ENCODE data around the gene NOS3.
"Not testable (repeated sequence)": the region's sequence is repeated elsewhere in the genome, so short reads cannot be mapped to it uniquely, and the experiment has no call there.

The NOS3 gene

GRCh38 chr7:151013733-151014497, 23.1 kb downstream of the NOS3 start:
- peak in 52 of 56 donors; percentile 7 to 89 (median 56) for DNase-seq

GRCh38 chr7:151014950-151015349, 24.1 kb downstream of the NOS3 start:
- no peak for DNase-seq

- DNase-seq = no peak
Observed at GRCh38 chr7:151015967-151016366, 25.1 kb downstream of the NOS3 start.

GRCh38 chr7:151016505-151016904, 25.7 kb downstream of the NOS3 start:
- no peak for DNase-seq

GRCh38 chr7:151016942-151017341, 26.1 kb downstream of the NOS3 start:
- no peak for DNase-seq

- no peak for DNase-seq
Observed at GRCh38 chr7:151017370-151017952, 26.6 kb downstream of the NOS3 start.

GRCh38 chr7:151017953-151018420, 27.2 kb downstream of the NOS3 start:
- peak in 32 of 56 donors; percentile 8 to 71 (median 30) for DNase-seq

- peak in 10 of 56 donors; percentile 5 to 45 (median 24) for DNase-seq
Observed at GRCh38 chr7:151018421-151019129, 27.8 kb downstream of the NOS3 start.

- DNase-seq = no peak
Observed at GRCh38 chr7:151019130-151019447, 28.3 kb downstream of the NOS3 start.

- no peak for DNase-seq
Observed at GRCh38 chr7:151020231-151020630, 29.4 kb downstream of the NOS3 start.

GRCh38 chr7:151023232-151023631, 32.4 kb downstream of the NOS3 start:
- no peak for DNase-seq

GRCh38 chr7:151024435-151025056, 33.7 kb downstream of the NOS3 start, which contains the start of gene ATG9B:
ATG9B (minus strand) TSS chr7:151024494; CDS start chr7:151024423, 71 bp downstream.
- no peak for DNase-seq

- DNase-seq = no peak
Observed at GRCh38 chr7:151025924-151026671, 35.3 kb downstream of the NOS3 start.

- DNase-seq = not testable (repeated sequence)
Observed at GRCh38 chr7:151026771-151027727, 36.2 kb downstream of the NOS3 start.

- not testable (repeated sequence) for DNase-seq
Observed at GRCh38 chr7:151027728-151028130, 36.9 kb downstream of the NOS3 start.

- peak; percentile 84 to 99 (median 96) for DNase-seq
Observed at GRCh38 chr7:151028131-151028947, 37.5 kb downstream of the NOS3 start, which contains the start of gene ABCB8. ABCB8 (plus strand) TSS chr7:151028450; CDS start chr7:151028516, 66 bp downstream.

GRCh38 chr7:151028948-151029501, 38.2 kb downstream of the NOS3 start:
- DNase-seq = no peak

GRCh38 chr7:151031011-151031410, 40.2 kb downstream of the NOS3 start:
- no peak for DNase-seq

All from amygdala (tissue), 56 donors.